Mucosa of gallbladder (tissue), 1 donor: ENCODE data around the gene GRID1. TPM values are rescaled to one million over a fixed set of nuclear protein-coding genes. Genes with fewer than 3 reads are reported as not detected.

Experiments used
- DNase-seq: peaks from one replicate; pipeline ENCODE4 v3.0.0-alpha.2; 2020; ENCODE audit warnings: low spot score
- total RNA-seq: library from RNA; stranded (reverse); gene quantifications from one replicate; pipeline ENCODE4 v1.2.1, GENCODE V29; 2021
- donor health status: DM: no; HTN: no; CAD: no.

The GRID1 gene
- total RNA-seq, 1 donor from 2014 or later: 6.3 TPM

DNA sequence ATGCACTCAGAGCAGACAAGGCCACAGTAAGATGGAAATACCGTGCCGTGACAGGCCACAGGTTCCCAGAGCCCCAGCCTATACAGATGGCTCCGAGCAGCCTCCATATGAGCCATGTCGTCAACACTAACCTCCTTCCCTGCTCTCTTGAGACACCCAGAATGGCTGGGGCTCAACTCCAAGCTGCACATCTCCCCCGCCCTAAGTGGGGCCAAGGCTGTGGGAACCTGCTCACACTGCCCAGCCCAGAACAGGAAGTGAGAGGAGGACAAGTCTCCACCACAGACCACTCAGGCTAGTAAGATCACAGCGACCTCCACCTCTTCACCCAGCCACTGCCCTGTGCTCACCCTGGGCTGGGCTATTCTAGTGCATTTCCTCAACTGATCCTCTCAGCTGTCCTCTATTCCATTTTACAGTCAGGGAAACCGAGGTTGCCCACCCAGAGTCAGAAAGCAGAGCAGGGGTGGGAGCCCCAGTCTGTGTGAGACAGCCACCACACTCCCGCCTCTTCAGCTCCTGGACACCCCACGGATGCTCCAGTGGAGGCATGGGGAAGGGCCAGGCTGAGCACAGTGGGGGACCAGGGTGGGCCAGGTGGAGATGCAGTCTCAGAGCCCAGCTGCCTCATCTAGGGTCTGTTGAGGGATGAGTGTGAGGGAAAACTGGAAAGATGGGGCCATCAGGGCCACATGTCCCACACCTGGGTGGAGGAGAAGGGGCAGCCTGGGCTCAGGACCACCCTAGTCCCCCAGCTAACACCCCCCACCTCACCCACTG lies 11.6 kb downstream of the GRID1 start:
- no peak for DNase-seq

DNA sequence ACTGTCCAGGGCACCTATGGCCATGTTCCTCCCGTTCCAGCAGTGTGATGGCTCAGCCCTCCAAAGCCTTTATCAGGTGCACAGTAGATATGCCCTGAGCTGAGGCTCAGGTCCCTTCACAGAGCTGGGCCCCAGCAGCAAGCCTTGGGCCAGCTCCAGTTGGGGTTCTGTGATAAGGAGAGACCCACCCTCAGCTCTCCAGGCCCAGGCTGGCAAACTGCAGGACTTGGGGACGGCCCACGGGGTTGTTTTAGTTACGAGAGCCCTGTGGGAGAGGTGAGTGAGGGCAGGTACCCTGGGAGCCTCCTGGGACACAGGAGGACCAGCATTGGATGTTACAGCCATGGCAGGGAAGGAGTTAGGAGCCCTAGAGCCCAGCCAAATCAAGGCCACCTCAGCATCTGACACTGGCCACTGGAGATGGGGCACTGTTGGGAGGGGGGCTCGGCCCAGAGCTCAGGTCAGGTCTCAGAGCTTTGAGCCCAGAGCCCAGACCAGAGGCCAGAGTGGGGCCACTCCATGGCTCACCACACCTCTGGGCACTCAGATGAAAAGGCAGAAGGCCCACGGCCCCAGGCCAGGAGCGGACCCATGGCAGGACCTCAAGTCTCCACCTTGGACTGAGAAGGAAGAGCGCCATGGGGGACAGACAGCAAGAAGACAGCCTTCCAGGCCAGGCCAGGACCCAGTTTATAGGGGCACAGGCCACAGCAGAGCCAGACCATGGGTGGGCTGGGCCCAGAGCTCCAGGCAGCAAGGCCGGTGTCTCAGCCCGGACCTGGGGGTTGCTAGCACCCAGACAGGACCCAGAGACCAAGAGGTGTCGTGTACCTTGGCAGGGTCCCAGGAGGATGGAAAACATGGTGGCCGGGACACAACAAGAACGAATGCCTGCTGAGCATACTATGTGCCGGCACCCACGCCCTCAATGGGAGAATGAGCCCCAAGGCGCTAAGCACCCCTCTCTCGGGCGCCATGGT lies 12.8 kb downstream of the GRID1 start:
- no peak for DNase-seq

DNA sequence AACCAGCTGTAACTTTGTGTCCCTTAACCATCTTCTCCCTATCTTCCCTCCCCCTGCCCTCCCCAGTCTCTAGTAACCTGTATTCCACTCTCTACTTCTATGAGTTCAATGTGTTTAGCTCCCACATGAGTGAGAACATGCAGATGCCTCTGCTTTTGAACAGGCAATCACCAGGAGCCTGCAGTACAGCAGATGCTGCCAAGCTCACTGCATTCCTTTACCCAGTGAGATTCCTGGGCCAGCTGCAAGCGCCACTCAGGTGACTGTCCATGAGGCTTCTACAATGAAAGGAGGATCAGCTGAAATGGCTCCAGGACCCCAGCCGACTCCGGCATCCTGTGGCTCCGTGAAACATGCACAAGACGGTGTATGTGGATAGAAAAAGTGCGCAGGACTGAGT lies 15.7 kb downstream of the GRID1 start:
- DNase-seq: no peak

DNA sequence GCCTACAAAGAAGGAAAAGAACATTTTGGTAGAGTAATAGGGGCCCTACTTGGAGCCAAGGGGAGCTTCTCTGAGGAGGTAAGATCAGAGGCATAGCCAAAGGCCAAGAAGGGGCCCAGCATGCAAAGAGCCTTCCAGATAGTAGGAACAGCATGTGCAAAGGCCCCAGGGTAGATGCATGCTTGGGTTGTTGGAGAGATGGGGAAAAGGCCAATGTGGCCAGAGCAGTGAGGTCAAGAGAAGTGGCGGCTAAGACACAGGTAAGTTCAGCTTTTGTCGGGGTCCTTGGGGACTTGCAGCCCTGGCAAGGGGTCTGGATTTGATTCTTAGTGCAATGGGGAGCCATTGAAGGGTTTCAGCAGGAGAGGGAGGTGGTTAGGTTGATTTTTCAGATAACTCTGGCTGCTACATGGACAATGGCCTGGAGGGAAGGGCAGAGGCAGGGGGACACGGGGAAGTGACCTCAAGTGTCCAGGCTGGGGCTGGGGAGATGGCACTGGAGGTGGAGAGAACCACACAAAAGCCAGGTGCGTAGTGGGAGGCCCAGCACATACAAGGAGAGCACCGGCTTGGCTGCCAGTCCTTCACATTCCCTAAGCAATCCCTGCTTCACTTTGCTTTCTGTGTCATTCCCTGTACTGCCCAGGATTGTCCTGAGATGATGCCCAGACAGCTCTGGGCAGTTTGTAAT lies 16.5 kb downstream of the GRID1 start:
- no peak for DNase-seq

DNA sequence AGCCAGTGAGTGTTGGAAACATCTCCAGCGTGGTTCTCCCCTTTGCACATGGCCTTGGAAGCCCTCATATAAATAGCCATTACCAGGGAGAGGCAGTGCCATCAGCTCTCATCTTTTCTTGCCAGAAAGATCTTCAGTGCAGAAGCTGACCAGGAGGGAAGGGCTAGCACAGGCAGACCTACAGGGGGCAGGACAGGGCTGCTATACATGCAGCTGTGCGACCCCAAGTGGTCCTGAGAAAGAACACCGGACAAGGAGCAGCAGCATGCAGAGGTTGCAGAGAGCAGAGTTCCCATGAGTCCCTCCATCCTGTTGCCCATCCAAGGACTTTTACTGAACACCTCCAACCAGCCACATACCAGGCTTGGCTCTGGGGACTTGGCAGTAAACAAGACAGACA lies 17.1 kb downstream of the GRID1 start:
- DNase-seq: no peak

DNA sequence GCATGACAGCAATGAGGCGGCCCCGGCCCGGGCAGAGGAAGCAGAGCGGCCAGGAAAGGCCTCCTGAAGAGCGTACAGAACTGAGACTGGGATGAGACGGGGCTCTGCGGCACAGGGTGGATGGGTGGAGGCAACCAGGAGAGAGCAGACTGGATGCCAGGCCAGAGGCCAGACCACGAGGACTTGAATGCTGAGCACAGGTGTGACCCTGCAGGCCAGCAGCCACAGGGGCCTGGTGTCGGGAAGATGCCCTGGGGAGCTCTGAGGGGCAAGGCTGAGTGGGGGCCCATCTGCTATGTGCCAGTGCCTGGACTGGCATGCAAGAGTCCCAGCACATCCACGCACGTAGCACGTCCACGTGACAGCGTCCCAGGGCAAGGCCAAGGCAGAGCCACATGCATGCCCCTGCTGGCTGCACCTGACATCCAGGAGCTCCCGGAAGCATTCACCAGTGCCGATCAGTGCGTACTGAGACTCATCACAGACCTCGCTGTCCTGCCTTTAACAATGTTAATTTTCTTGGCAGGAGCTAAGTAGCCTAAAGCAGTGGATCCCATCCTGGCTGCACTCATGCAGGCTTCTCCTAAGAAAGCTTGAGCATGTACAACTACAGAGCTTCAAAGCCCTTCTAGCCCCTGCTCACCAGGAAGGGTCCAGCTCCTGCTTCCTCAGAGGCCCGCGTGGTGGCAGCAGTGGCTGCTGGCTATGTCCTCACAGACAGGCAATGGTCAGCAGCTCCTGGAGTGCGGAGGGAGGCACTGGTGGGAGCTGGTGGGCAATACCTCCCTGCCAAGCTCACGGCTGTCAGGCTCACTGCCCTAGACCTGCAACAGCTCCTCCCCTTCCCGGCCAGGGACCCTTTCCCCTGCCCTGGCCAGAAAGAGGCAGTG lies 18.0 kb downstream of the GRID1 start:
- DNase-seq: no peak

DNA sequence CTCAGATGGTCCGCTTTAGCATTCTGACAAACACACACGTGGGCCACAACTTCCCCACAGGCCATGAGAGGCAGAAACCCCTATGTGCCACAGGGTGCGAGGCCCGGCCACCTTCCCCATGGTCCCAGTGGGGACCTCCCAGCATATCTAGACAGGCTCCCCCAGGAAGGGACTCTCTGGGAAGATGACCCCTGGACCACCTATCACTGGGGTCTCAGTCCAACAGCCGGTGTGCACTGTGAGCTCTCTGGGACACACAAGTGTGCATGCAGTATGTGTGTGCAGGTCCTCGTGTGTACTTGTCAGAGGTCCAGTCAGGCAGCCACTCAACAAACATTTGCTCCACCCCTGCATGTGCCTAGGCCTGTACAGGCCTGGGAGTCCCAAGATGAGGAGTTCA lies 18.7 kb downstream of the GRID1 start:
- no peak for DNase-seq

DNA sequence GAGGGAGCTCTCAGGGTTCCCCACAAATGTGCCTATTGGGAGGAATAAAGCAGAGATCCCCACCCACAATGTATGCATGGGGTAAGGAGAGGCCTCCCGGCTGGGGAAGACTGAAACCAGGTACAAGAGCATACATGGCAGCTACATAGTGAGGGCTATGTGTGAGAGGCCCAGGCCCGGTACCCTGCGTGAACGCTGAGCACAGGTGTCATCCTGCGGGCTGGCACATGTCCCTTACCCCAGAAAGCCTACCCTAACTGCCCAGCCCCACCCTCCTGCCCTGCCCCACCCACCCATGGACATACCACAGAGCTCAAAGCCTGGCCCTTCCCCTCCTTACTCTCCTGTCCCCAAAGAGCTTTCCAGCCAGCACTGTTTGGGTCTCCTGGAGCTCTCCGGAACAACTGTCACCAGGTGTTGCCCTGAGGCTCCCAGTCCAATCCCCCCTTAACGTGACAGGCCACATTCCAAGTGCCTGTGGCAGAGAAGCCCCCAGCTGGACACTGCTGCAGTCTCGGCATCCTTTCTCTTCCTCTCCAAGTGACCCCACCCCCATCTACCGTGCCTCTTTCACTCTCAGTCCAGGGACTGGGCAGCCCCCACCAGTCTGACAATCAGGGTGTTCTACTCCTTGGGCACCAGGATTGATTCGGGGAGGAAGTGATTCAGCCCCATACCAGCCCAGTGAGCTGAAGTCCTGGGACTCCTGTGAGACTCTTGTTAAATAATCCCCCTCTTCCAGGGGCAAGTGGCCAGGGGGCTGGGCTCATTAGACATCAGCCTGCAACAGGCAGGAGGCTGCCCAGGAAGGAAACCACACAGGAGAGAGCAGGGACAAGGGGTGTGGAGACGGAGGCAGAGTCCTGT lies 19.6 kb downstream of the GRID1 start:
- DNase-seq: no peak

DNA sequence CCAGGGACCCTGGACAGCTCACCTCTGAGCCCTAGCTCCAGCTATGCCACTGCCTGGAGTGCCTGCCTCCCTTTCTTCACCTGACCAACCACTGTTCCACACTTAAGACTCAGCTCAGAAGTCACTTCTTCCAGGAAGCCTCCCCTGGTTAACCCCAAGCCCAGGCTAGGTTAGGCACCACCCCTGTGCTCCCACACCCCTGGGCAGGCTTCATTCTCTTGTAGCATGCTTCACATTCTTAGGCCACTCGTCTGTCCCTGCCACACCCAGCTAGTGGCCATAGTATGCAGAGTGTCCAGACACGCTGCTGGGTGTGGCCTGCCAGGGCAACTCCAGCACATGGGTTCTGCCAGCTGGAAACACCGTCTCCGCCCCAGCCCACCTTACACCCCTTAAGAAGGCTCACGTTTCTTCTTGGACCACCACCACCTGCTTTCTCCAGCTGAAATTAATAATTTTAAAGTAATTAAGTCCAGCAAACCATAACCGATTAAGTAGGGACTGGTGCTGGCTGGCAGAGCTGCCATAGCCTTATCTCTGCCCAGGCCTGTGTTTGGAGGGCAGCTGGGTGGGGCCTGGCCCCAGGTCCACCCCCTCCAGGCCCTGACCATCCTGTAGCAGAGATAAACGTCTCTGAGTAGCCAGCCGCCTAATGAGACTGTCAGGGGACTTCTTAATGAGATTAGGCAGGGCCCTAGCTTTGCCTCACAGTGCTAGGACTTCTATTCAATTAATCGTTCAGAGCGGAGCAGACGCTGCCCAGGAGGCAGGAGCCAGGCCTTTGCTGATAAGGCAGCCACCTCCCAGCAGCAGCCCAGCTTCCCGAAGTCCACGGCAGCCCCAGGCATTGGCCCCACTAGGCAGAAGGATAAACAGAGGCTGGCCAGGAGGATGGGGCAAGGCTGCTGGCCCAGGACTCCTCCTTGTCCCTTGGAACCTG lies 20.5 kb downstream of the GRID1 start:
- DNase-seq: peak; percentile 55

DNA sequence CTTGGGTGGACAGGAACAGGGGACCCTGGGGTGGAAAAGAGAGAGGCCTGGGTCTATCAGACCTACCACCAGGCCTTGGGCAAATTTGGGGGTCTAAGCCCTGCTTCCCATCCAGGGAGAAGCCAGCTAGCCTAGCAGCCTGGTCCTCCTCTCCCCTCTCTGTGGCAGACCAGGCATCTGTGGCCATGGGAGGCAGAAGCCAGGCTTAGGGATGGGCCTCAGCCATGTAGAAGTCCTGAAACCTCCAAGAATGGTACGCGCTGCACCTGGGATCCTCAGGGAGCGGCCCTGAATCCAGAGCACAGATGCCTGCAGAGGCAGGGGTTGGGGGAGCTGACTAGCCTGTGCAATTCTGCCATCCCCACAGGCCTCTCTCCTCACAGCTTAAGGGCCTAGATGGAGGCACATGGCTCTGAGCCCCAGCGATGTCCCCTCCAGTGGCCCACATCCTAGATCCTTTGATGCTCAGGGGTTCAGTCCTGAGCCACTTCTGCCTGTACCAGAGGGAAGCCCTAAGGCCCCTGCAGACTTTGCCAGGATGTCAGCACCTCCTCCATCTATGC lies 21.2 kb downstream of the GRID1 start:
- no peak for DNase-seq

DNA sequence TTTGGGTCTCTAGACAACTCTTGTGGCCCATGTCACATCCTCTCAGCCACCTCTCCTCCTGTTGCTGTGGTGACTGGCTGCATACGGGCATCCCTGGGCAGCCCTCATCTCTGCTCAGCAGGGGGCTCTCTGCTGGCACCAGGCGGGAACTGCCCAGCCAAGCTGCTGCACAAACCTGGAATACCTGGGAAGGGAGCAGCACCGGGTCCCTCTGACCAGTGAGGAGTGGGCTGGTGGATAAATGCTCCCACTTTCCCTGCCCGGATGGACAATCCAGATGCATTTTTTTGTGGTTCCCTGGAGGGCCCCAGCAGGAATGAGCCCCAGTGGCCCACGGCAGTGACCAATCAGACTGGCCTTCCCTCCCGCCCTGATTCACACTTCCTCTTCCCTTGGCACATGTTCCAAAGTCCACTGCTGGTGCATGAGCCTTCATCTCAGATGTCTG lies 21.9 kb downstream of the GRID1 start:
- no peak for DNase-seq

DNA sequence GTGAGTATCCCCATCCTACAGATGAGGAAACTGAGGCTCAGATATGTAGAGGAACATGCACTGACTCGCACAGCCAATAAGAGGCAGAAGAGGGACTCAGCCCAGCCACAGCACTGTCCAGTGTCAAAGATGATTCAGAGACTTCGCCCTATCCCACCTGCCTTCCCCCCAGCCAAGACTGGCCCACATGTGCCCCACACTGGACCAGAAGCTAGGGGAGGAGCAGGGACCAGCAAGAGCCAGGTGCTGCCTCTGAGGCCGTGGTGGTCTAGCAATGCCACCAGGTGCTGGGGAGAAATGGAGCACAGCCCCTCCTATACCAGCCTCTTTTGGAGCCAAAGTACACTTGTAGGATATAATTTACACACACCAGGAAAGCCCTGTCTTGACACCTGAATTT lies 22.3 kb downstream of the GRID1 start:
- DNase-seq: no peak

DNA sequence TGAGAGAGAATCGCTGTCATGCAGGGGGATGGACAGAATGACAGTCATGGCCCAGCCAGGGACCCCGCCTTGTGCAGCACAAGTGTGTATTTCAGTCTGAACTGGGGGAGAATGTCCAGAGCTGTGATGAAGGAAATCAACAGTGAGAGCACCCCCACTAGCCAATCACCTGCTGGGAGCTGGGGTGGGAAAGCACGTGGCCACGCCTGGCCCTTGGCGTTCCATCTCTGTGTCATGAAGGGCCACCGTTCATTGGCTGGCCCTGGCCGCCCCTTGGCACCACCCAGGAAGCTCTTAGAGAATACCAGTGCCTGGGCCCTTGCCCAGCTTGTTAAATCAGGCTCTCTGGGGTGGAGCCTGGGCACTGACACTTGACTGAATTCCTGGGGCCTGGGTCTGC lies 22.8 kb downstream of the GRID1 start:
- no peak for DNase-seq

DNA sequence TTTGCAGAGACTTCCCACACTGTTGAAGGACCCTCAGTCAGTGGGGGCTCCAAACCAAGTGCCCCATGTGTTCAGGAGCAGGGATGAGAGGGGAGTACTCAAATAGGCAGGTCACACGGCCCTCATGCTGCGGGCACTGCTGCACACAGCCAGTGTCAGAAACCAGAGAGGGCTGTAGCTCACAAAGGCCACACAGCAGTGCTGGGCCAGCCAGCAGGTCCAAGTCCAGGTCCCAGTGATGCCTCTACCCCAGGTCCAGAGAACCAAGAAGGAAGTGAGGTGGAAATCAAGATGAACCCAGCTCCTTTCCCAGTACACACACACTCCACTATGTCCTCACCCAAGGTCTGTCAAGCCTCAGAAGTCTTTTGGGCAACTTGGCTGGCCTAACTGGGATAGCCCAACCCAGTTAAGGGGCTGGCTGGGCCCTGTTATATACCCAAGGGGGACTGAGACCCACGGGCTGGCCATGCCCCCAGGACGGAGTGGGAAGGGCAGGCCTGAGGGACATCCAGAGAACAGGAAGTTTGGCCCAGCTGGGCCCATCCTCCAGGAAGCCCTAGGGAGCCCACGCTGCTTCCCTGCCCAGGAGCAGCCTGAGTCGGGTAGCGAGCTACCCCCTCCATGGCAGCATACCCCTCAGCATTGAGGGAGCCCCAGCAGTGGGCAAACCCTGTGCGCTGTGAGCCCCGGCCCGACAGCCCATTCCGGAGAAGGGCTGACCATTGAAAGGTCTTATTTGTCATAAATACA lies 24.3 kb downstream of the GRID1 start:
- no peak for DNase-seq

DNA sequence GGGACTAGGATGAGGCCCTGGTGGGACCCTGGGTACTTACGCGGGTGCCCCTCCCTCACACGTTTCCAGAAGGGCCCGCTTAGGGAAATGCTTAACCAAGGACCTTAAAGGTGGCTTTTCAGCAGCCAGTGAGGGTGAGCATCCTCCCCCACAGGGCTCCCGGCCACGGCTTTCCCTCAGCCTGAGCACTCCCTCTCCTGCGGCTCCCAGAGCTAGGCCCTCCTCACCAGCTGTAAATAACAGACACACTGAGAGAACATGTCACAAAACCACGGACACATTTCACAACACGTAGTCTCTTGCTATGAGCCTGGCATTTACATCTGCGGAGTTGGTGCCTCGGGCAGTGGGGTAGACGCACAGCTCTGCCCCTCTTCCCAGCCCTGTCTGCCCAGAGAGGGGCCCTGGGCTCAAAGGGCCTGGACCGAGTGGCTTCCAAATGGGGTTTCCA lies 25.2 kb downstream of the GRID1 start:
- no peak for DNase-seq

DNA sequence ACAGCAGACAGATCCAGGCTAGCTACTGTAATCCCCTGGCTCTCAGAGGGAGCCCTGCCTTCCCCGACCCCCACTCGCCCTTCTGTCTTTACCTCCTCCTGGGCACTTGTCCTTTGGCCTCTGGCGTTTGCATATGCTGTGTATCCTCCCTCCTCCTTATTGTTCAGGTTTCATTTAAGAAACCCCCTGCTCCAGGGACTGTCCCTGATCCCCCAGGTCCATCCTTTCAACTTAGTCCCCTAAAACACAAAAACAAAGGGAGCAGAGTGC lies 25.7 kb downstream of the GRID1 start:
- DNase-seq: no peak

DNA sequence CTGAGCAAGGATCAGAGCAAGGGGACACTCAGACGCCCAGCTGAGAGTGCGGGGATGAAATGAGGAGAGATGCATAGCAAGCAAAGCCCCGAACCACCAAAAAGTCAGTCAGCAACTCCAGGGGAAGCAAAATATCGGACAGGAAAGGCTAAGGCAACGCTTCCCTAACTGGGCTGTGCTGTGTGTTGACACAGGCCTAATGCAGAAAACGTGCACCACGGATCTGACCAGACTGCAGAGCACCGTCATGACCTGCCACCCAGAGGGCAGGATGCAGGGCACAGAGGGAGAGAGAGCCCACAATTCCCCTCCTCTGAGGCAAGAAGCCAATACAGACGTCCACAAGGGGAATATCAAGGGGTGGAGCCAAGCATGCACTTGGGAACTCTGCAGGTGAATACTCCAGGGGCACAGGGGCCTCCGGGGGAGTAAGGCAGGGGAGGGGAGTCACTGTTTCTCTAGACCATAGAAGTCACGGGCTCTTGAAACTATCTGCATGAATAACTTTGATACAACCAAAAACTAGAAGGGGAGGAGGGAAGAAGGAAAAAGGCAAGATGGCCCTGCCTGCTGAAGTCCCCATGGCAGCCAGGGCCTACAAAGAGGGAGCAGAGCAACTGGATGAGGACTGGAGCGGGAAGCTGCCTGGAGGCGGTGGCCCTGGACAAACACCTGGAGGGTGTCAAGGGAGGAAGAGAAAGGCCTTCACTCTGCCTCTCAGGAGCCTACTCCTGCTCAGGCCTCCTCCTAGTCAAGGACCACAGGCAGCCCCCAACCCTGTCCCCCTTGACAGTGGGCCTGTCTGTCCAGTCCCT lies 26.2 kb downstream of the GRID1 start:
- DNase-seq: no peak
